ENCODE measurements around the gene TTC28.

DNA sequence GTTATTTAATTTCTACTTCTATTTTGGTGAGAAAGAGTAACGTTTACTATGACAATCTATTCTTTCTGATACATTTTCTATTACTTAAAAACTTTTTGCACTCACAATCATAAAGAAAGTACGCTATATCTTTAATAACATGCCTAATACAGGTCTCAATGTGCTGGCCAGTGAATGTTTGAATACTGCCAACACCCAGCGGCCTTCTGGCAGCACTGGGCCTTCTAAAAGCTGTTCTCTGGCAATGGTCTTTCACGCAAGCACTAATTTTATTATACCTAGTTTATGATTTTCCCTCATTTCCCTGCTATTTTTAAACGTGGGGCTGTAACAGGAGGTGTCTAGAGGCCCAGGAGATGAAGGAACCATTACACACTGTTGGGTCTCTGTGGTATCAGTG, 410.8 kb downstream of the TTC28 start:
- TF ChIP-seq, protein P1, sequence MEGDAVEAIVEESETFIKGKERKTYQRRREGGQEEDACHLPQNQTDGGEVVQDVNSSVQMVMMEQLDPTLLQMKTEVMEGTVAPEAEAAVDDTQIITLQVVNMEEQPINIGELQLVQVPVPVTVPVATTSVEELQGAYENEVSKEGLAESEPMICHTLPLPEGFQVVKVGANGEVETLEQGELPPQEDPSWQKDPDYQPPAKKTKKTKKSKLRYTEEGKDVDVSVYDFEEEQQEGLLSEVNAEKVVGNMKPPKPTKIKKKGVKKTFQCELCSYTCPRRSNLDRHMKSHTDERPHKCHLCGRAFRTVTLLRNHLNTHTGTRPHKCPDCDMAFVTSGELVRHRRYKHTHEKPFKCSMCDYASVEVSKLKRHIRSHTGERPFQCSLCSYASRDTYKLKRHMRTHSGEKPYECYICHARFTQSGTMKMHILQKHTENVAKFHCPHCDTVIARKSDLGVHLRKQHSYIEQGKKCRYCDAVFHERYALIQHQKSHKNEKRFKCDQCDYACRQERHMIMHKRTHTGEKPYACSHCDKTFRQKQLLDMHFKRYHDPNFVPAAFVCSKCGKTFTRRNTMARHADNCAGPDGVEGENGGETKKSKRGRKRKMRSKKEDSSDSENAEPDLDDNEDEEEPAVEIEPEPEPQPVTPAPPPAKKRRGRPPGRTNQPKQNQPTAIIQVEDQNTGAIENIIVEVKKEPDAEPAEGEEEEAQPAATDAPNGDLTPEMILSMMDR (IDR thresholded peaks at IDR 0.05), result no peak
- TF ChIP-seq POLR2A (IDR thresholded peaks at IDR 0.05; ENCODE audit: low read depth), result no peak

Measured in esophagus muscularis mucosa (tissue), 3 donors.